Stomach (tissue), 9 donors: ENCODE results near the gene BTG2. TPM values are rescaled to one million over a fixed set of nuclear protein-coding genes. Genes with fewer than 3 reads are reported as not detected.
A peak's percentile ranks its signal among the peaks of the same experiment; 100 is the strongest.
"Not testable (repeated sequence)": the region's sequence is repeated elsewhere in the genome, so short reads cannot be mapped to it uniquely, and the experiment has no call there.

Experiments used
- DNase-seq, 2 donors: peaks; one replicate each; pipeline versions ENCODE4 v3.0.0 to v3.0.0-alpha.2; 2013 to 2019
- H3K27ac ChIP-seq, 5 donors: fragments of 200-600 bp in 4 of 5; sonication (generic) in 4 of 5; one replicate each; pipeline ENCODE4 v1.5.1; 2013 to 2019; ENCODE audit warnings: mild to moderate bottlenecking in 1 of 5, moderate library complexity in 1 of 5
- H3K27me3 ChIP-seq, 3 donors: fragments of 200-600 bp; sonication (generic); one replicate each; pipeline ENCODE4 v1.5.1; 2017 to 2019; ENCODE audit warnings: mixed run types in 1 of 3
- H3K36me3 ChIP-seq, 4 donors: fragments of 200-600 bp; sonication (generic); 1 replicate in 3 of 4; 2 replicates in 1 of 4; pipeline ENCODE4 v1.5.1; 2016 to 2019
- H3K4me1 ChIP-seq, 4 donors: fragments of 200-600 bp; sonication (generic); one replicate each; pipeline ENCODE4 v1.5.1; 2016 to 2019
- H3K4me3 ChIP-seq, 4 donors: fragments of 200-600 bp; sonication (generic) in 3 of 4; one replicate each; pipeline ENCODE4 v1.5.1; 2016 to 2019; ENCODE audit warnings: mild to moderate bottlenecking in 1 of 4
- H3K9me3 ChIP-seq, 4 donors: fragments of 200-600 bp; sonication (generic); one replicate each; pipeline ENCODE4 v1.5.1; 2016 to 2019
- EP300 ChIP-seq: sonication (generic); formaldehyde crosslinking; IDR thresholded peaks from one replicate; pipeline ENCODE4 v1.6.1; 2017; ENCODE audit warnings: antibody characterized with exemption
- POLR2A ChIP-seq, 4 donors: fragments of 450-650 bp; IDR thresholded peaks; one replicate each; pipeline ENCODE4 v1.6.1; 2016; ENCODE audit warnings: antibody characterized with exemption in 4 of 4, control low read depth in 2 of 4, mild to moderate bottlenecking in 1 of 4, moderate library complexity in 1 of 4
- POLR2AphosphoS5 ChIP-seq, 3 donors: sonication (generic); formaldehyde crosslinking; IDR thresholded peaks; one replicate each; pipeline ENCODE4 v1.6.1; 2016; ENCODE audit warnings: antibody characterized with exemption in 3 of 3
- WGBS, 5 donors: extraction: QIAGEN DNeasy Blood & Tissue Kit in 3 of 5; methylation state at CpG; one replicate each; pipeline versions ENCODE4 v1.1.5 to v1.1.7; 2013 to 2018; 5-methylcytosine and 5-hydroxymethylcytosine counted together
- intact Hi-C: fragments of 100-400 bp; cut with DNase I; formaldehyde crosslinking; loops from one replicate; pipeline ENCODE4 v1.15.1; 2023; ENCODE audit warnings: low total_unique reads
- polyA plus RNA-seq, 3 donors: library from polyadenylated mRNA; stranded (reverse); fragments of 200-250 nt; gene quantifications; one replicate each; pipeline ENCODE4 v1.2.3, GENCODE V29; 2013
- total RNA-seq, 5 donors: library from RNA; depleted of rRNA; stranded (reverse); fragments of >200 nt; gene quantifications; one replicate each; pipeline versions ENCODE4 v1.1.0 to v1.2.3, GENCODE V29; 2014 to 2016
- TF ChIP-seq, protein P1 (sequence below), 7 experiments: fragments of 450-650 bp in 4 of 7; fragments of 200-600 bp in 3 of 7; sonication (generic) in 3 of 7; IDR thresholded peaks; one replicate each; pipeline ENCODE4 v1.5.1; 2016 to 2019; ENCODE audit warnings: antibody characterized with exemption in 7 of 7, control low read depth in 2 of 7, mild to moderate bottlenecking in 1 of 7
- donor health status: healthy with polysubstance abuse.
- donor health status: Bipolar disorder and iron deficiency.
- donor health status: healthy.

BTG2 gene
- total and polyA plus RNA-seq, 8 donors, result 46.4 to 231 (median 87.4) TPM

GRCh38 chr1:203308328-203308922 lies 3.1 kb downstream of the BTG2 start:
- Histone ChIP-seq H3K9me3 (no peaks in the 10 kb centered on the region), H3K27me3 (no peaks in the 10 kb centered on the region), H3K4me1 (peaks cover 25 to 64% (median 55%) of the 10 kb centered on the region in 4 donors), H3K4me3 (peak overlapping the region; percentile 76 to 99 (median 92)), H3K27ac (peak overlapping the region; percentile 77 to 100 (median 97)), H3K36me3 (peaks cover 18 to 44% (median 43%) of the 10 kb centered on the region in 4 donors)
- intact Hi-C loops, result no loop called here
- WGBS, 5 donors, result 18 to 40% (median 30%) methylated on average over 5 of the region's 5 CpGs
- TF ChIP-seq EP300 (no peak), POLR2AphosphoS5 (IDR thresholded peaks at IDR 0.05) (peak in 2 of 3 donors; percentile 63 to 81)
- no peak for DNase-seq

DNA sequence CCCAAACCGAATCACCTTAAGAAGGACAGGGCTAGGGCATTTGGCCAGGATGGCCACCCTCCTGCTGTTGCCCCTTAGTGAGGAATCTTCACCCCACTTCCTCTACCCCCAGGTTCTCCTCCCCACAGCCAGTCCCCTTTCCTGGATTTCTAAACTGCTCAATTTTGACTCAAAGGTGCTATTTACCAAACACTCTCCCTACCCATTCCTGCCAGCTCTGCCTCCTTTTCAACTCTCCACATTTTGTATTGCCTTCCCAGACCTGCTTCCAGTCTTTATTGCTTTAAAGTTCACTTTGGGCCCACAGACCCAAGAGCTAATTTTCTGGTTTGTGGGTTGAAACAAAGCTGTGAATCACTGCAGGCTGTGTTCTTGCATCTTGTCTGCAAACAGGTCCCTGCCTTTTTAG lies 3.6 kb downstream of the BTG2 start:
- Histone ChIP-seq H3K27ac (peak overlapping the region; percentile 77 to 100 (median 97)), H3K36me3 (peaks cover 18 to 44% (median 43%) of the 10 kb centered on the region in 4 donors), H3K27me3 (no peaks in the 10 kb centered on the region), H3K9me3 (no peaks in the 10 kb centered on the region), H3K4me3 (peak overlapping the region; percentile 76 to 99 (median 92)), H3K4me1 (peaks cover 25 to 64% (median 52%) of the 10 kb centered on the region in 4 donors)
- TF ChIP-seq POLR2A (IDR thresholded peaks at IDR 0.05), result no peak
- TF ChIP-seq, protein P1, sequence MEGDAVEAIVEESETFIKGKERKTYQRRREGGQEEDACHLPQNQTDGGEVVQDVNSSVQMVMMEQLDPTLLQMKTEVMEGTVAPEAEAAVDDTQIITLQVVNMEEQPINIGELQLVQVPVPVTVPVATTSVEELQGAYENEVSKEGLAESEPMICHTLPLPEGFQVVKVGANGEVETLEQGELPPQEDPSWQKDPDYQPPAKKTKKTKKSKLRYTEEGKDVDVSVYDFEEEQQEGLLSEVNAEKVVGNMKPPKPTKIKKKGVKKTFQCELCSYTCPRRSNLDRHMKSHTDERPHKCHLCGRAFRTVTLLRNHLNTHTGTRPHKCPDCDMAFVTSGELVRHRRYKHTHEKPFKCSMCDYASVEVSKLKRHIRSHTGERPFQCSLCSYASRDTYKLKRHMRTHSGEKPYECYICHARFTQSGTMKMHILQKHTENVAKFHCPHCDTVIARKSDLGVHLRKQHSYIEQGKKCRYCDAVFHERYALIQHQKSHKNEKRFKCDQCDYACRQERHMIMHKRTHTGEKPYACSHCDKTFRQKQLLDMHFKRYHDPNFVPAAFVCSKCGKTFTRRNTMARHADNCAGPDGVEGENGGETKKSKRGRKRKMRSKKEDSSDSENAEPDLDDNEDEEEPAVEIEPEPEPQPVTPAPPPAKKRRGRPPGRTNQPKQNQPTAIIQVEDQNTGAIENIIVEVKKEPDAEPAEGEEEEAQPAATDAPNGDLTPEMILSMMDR (IDR thresholded peaks at IDR 0.05), result no peak
- peak in 2 of 3 donors; percentile 57 to 72 for TF ChIP-seq POLR2AphosphoS5 (IDR thresholded peaks at IDR 0.05)
- no peak for DNase-seq
- 31 to 64% (median 43%) methylated on average over 1 of the region's 1 CpG for WGBS, 5 donors
- intact Hi-C loops, result no loop called here

GRCh38 chr1:203311368-203312301 lies 6.3 kb downstream of the BTG2 start:
- Histone ChIP-seq H3K4me3 (no peak overlapping the region), H3K27me3 (no peaks in the 10 kb centered on the region), H3K36me3 (peaks cover 18 to 44% (median 42%) of the 10 kb centered on the region in 4 donors), H3K9me3 (no peaks in the 10 kb centered on the region), H3K4me1 (peaks cover 33 to 69% (median 60%) of the 10 kb centered on the region in 4 donors), H3K27ac (peak overlapping the region; percentile 17 to 100 (median 67))
- no peak for DNase-seq
- intact Hi-C loops, result no loop called here
- 50 to 80% (median 65%) methylated on average over 3 of the region's 3 CpGs for WGBS, 5 donors
- TF ChIP-seq POLR2AphosphoS5 (IDR thresholded peaks at IDR 0.05) (peak in 2 of 3 donors; percentile 67 to 69), POLR2A (IDR thresholded peaks at IDR 0.05) (peak in 1 of 4 donors; percentile 42), EP300 (no peak)
- TF ChIP-seq, protein P1 (IDR thresholded peaks at IDR 0.05), result no peak

DNA sequence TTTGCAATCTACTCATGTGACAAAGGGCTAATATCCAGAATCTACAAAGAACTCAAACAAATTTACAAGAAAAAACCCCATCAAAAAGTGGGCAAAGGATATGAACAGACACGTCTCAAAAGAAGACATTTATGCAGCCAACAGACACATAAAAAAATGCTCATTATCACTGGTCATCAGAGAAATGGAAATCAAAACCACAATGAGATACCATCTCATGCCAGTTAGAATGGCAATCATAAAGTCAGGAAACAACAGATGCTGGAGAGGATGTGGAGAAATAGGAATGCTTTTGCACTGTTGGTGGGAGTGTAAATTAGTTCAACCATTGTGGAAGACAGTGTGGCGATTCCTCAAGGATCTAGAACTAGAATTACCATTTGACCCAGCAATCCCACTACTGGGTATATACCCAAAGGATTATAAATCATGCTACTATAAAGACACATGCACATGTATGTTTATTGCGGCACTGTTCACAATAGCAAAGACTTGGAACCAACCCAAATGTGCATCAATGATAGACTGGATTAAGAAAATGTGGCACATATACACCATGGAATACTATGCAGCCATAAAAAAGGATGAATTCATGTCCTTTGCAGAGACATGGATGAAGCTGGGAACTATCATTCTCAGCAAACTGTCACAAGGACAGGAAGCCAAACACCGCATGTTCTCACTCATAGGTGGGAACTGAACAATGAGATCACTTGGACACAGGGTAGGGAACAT lies 8.9 kb downstream of the BTG2 start:
- DNase-seq, H3K27me3 ChIP-seq, intact Hi-C loops, H3K9me3 ChIP-seq, H3K4me3 ChIP-seq: not testable (repeated sequence)
- H3K27ac ChIP-seq, result peak overlapping the region in 1 of 5 donors; percentile 88
- H3K36me3 ChIP-seq, result peaks cover 0 to 18% (median 18%) of the 10 kb centered on the region in 4 donors
- 79 to 90% (median 85%) methylated on average over 3 to 4 of the region's 4 CpGs for WGBS, 5 donors
- peak in 1 of 3 donors; percentile 28 for TF ChIP-seq POLR2AphosphoS5 (IDR thresholded peaks at IDR 0.05)
- H3K4me1 ChIP-seq, result peaks cover 36 to 66% (median 52%) of the 10 kb centered on the region in 4 donors

GRCh38 chr1:203316626-203317093 lies 11.3 kb downstream of the BTG2 start:
- intact Hi-C loops, result no loop called here
- 11 to 24% (median 18%) methylated on average over 4 of the region's 4 CpGs for WGBS, 5 donors

More at GRCh38 chr1:203316626-203317093, 11.3 kb downstream of the BTG2 start:
- TF ChIP-seq, protein P1 (IDR thresholded peaks at IDR 0.05), result no peak
- TF ChIP-seq POLR2AphosphoS5 (IDR thresholded peaks at IDR 0.05), result peak; percentile 29 to 89 (median 77)
- Histone ChIP-seq H3K36me3 (no peaks in the 10 kb centered on the region), H3K4me1 (peaks cover 47 to 66% (median 54%) of the 10 kb centered on the region in 4 donors), H3K9me3 (no peaks in the 10 kb centered on the region), H3K27ac (peak overlapping the region; percentile 85 to 95 (median 87)), H3K27me3 (no peaks in the 10 kb centered on the region), H3K4me3 (no peak overlapping the region)
- DNase-seq, result peak; percentile 85 to 89
